GM18499 (cell line): ENCODE results near the gene RIT2.

ENCODE experiments used
- ATAC-seq: cut with Tn5 transposase; IDR thresholded peaks from one replicate; pipeline ENCODE4 v1.9.1; 2021; ENCODE audit warnings: moderate number of reproducible peaks; ENCODE audit not compliant: insufficient read depth, unreplicated experiment

RIT2 gene

DNA sequence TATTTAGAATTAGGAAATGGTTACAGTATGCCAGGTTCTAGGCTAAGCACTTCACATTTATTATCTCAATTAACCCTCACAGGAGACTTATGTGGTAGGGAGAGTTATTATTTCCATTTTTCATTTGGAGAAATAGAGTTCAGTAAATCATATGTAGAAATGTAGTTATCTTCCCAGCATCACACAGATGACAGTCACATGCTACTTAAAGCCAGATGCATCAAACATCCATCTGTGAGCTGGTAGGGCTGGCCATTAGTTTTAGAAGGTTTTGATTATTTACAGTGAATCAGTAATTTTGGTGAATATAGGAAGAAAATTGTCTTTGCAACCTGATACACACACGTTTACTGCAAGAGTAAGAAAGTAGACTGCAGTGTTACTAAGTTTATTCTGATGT is 97.9 kb downstream of the RIT2 start:
- ATAC-seq: no peak

DNA sequence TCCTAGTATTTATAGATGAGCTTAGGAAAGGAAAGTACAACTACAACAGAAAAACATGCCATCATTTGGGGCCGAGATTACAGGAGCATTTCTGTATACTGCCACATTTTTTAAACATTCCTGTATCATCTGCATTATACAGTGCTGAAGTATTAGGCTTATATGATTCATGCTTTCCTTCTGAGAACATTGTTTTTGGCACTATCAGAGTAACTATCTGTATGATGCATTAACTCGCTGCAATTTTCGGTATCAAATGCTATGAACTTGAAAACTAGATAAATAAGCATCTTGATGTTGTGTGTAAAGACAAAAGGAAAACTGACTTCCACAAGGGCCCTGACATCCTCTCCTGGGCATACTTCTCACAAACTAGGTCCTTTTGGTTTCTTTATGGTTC is 102.0 kb downstream of the RIT2 start:
- no peak for ATAC-seq

DNA sequence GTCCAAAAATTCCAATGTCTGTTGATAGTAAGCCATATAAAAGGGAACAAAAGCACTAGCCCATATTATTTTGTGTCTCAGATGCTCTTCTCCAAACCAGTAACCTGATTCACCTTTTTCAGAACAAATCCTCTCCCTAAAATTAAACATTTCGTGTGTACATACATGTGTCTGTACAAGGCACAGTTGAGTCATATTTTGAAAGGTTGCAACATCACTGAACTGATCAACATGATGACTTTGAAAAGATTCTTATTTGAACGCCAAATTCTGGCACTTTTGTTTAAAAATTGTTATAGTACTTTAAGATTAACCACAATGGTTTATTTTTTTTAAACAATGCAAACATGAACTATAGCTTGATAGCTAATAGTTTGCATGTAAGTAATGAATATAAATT is 102.5 kb downstream of the RIT2 start:
- ATAC-seq: no peak

DNA sequence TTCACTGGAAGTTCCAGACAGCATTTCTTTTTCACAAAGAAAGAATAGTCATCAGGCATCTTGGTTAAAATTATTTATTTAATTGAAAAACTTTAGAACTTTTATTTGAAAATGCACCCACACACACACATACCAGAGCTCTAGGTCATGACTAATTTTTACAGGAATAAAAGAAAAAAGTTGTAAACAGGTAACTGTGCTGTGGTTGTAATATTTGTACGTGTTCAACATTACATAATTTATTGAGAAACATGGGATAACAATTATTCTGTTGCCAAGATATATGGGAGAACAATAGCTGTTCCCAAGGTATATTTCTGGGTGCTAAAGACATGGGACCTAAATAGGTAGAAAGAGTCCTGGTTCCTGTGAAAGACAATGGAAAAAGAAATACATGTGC is 104.9 kb downstream of the RIT2 start:
- no peak for ATAC-seq

DNA sequence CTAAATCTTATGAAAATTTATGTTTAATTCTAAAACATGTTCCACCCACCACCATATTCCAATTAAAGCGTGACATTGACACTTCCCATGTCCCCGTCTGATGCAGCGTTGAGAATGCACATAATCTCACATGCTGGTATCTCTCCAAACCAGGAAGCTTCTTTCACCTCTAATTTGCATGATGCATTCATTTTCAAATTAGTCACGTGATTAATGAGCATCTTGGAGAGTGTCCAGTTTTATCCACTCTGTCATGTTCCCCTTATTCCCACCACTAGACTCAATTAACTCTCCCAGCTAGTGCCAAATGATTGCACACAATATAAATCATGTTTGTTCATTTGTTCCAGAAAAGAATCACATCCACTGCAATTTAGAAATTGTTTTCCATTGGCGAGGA is 105.8 kb downstream of the RIT2 start:
- ATAC-seq: no peak

DNA sequence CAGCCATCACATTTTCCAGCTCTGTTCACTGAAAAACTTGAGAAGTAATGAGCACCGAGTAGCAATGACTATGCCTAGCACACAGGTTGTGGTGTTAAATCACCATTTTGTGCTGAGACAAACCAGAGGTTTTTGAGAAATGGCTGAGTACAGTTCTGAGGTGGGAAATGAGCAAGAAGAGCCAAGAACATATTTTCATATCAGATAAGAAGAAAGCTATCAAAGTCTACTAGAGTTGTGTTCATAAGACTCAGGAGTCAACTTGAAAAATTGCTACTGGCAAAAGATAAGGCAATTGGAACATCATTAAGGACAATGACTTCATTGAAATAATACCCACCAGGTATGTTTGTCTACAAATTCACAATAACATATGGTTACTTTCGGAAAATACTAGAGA is 108.1 kb downstream of the RIT2 start:
- no peak for ATAC-seq

DNA sequence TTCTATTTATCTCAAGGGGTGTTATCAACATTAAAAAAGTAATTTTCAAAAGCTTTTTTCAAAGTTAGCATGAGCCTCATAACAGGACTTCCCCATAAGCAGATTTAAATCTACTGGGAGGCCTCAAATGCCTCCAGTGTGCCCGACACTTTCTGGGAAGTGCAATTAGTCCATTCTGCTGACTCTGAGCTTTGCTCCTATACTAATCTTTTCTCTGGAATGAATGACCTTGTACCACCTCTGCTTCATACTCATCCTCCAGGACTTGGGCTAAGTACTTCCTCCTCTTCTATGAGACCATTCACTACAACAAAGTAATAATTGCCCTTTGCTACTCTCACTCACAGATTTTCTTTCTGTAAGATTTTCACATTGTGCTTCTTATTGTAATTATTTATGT is 111.1 kb downstream of the RIT2 start:
- no peak for ATAC-seq

DNA sequence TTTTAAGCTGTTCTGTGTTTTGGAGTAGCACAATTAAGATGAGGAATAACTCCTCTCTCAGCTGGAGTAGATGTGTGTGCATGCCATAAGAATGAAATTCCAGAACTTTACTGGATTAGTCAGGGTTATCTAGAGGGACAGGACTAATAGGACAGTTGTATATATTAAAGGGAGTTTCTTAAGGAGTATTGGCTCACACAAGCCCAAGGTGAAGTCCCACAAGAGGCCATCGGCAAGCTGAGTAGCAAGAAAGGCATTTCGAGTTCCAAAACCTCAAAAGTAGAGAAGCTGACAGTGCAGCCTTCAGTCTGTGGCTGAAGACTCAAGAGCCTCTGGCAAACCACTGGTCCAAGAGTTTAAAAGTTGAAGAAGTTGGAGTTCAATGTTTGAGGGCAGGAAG is 113.7 kb downstream of the RIT2 start:
- ATAC-seq: no peak

DNA sequence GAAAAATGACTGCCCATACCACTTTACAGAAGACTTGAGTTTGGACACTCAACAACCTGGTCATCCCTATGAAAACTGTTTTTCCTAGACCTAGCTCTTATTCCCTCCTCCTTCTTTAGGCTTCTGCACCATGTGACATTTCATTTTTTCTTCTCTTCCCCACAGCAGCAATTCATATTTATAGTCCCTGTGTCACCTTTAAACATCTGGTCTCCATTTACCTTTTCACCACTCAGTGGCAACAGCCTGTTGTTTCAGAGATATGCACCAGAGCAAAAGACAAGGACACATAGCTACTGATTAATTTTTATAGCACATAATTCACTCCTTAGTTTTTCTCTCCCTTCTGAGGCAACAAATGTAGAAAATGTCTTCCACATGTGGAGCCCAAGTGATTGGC is 118.7 kb downstream of the RIT2 start:
- ATAC-seq: no peak

DNA sequence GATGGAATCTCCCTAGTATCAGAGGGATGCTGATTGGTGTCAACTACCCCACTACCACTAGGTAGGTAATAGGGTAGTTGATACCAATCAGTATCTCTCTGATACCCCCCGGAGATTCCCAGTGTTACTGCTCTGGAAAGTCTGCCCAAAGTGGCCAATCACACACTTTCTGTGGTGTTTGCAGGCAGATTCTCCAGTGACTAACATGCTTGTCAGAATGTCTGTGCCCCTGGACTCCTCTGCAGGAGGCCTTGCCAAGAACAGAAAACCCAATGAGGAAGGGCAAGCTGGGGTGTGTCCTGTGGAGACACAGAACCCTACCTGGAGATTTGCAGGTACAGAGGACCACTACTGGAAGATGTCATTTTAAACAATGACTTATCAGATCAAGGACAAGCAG is 135.1 kb downstream of the RIT2 start:
- ATAC-seq: no peak

DNA sequence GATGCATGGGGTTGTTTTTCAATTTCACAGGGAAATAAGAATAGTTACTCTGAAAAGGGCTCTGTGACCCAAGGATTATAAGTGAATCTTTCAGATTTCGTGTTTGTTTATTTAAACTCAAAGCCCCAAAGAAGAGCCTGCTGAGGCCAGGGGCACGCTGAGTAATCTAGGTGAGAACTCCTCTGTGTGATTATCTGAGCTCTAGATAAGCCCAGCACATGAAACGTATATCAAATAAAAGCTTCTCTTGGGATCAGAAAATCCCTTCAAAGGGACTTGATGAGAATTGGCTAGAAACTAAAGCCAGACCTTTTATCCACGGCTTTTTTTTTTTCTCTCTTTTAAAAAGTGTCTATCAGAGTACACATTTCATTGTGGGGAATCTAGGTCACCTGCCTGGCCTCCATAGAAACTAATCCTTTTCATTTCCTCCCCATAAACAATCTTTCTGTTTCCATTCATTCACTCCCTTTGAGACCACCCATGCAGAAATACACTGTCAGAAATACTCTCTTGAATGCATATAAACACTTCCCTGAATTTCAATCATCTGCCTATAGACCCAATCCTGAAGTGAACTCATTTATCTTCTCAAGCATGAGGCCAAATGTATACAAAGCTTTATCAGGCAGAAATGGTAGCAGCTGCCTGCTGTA is 137.4 kb downstream of the RIT2 start:
- no peak for ATAC-seq

DNA sequence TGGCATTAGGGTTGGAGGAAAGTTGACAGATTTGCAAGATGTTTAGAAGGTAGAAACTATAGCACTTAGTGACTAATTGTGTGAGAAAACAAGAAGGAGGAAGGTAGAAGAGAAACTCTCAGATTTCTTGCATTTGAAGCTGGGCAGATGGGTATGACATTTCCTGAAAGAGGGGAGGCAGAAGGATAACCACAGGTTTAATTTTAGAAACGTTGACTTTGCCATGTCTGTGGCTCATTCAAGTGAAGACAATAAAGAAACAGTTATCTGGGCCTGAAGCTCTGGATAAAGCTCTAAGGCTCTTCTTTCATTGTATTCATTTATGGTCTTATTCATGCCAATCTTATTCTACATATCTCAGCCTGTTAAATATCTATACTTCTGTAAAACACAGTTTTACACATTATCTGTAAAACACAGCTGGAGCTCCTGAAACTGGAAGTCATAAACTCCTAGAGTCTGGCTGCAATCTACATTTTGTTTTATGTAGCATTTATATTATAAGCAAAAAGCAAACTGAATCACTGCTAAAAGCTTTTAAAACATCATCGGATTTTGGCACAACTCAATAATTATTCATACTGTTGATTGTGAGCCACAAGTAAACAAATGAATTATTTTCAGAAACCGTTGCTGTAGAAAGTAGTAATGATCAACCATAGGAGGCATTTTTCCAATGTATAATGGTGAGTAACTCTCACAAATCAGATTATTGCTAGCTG is 138.5 kb downstream of the RIT2 start:
- no peak for ATAC-seq

DNA sequence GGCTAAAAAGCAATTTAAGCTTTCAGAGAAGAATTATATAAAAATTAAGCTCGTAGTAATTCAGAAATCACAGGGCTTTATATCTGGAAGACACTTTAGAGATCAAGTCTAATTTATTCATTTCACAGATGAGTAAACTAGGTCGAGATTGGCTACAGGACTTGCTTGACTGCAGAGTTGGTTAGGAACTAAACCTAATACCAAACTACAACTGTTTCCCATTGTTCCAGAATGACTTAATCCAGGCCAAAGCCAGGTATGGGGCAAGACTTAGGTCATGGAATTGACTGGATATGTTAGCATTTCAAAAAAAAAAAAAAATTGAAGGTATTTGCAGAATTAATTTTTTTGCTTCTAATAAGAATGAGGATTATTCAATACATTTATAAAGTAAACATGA is 146.1 kb downstream of the RIT2 start:
- ATAC-seq: no peak

DNA sequence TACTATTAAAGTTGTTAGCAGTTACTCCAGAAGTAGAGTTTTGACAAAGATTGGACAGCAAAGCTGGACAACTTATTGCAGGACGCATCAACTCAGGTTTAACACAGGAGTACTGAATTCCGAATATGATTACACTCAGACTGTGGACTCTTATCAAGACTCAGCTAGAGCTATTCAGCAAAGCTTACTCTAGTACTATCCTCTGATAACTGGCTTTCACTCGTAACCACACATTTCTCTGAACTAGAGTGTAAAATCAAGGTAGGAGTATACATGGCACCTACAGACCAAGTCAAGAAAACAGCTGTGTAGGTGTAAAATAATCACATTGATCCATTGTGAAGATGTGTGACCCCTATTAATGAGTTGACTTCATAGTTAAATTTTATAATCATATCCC is 154.2 kb downstream of the RIT2 start:
- ATAC-seq: no peak

DNA sequence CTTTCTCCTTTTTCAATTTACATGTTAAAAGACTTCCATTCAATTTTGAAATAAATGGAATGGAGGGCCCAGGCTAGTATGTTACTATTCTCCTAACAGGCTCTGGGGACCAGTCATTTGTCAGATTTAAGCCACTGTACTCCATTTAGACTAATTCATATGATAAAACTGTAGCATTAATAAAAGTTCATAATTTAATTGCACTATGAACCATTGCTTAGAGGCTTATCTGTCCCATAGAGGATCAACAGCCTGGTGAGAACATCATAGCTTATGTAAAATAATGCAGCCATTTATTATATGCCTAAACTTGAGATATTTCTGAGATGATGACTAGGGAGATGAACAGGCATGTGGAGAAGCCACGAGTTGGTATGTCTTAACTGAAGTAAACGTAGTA is 156.0 kb downstream of the RIT2 start:
- no peak for ATAC-seq

DNA sequence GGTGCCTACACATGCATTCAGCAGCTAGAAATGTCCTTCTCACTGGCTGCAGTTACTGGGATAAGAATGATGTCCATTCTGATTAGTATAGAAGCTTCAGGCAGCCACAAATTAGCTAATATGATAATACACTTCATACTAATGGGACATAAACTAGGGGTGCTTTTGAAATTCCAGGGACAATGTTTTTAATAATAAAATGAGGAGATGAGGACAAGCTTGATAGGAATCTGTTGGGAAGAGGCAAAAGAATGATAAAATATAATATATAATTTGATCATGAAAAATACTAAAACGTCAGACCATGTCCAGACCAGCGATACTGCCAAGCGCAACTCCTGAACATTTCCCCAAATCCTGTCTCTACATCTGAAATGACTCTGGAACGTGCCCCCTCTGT is 157.1 kb downstream of the RIT2 start:
- no peak for ATAC-seq

DNA sequence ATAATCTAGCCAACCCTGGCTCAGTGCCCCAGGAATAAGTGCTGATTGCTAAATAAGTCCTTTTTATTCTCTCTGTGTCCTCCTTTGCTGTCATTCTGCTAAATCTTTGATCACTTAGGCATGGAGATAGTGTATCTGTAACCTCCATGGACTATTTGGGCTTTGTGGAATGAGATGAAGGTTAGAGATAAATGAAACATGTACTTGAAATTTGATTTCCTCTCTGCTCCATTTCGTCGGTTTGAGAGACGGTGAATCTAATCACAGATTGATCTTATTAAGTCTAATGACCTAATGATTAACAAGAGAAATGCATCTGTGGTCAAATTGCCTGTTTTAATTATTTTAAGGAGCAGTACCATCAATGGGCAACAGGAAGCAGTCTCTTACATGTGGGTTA is 159.2 kb downstream of the RIT2 start:
- no peak for ATAC-seq

DNA sequence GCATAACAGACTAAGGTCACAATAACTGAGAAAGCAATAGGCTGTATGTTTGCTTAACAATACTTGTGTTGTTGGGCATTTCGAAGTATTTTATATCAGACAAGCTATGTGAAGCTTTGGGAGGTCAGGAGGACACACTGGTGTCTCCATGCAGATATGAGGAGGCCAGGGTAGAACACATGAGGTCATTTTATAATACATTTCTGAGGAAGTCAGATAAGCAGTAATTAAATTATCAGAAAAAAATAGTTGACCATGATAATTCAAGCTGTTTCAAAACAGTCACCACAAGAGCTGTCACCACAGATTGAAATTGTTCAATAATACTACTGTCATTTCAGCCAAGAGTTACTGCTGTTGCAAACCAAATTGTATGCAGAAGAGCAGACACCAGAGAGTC is 160.6 kb downstream of the RIT2 start:
- no peak for ATAC-seq

DNA sequence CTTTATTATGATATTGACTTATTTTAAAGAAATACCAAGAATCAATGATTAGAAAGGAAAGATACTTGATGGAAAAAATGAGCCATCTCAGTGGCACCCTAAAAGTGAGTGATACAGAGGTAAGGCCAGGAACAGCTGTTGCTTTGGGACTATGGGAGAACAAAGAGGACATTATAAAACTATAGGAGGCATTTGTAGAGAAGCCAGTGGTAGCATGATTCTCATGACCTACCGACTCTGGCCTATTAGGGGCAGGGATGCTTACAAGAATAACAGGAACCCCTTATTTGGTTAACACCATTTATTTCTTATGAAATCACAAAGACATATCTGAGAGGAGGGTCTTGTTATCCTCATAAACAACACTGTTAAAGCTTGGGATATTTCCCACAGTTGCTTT is 162.2 kb downstream of the RIT2 start:
- no peak for ATAC-seq

DNA sequence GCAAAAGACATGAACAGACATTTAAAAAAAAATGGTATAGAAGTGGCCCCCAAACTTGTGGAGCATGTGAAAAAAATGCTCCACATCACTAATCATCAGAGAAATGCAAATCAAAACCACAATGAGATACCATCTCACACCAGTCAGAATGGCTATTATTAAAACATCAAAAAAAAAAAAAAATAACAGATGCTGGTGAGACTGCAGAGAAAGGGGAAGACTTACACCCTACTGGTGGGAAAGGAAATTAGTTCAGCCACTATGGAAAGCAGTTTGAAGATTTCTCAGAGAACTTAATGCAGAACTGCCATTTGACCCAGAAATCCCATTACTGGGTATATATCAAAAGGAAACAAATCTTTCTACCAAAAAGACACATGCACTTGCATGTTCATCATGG is 164.8 kb downstream of the RIT2 start:
- no peak for ATAC-seq

DNA sequence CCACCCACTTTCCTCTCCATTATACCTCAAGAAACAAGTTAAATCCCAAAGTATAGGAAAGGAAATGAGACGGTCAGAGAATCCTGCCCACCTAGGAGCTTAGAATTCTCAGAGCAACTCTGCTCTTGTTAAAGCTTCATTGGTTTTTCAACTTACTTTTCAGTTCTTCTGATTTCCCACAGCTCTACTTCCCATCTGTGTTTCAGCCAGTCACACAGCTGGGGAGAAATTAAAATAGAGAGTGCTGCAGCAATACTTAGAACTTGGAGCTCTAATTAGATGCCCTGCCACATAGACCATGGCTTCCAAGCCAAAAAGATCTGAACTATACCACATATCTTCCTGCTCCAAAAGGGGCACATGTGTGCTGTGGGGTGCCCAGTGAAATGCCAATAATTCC is 166.7 kb downstream of the RIT2 start:
- ATAC-seq: no peak

DNA sequence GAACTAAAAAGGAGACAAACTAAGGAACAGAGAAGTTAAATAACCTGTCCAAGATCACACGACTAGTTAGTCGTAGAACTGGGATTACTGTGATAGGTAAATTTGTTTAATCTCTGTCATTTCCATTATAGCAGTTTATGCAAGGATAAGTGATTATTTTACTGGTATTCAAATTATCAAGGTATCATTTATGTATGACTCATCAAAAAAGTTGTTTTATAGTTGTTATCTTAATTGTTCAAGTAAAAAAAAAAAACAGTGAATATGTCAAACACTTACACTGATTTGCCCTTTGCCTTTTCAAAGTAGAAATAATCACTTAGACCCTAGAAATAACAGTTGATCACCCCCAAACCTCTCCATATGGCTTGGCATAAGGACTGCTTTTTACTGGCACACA is 173.6 kb downstream of the RIT2 start:
- no peak for ATAC-seq
